HG03342 (cell line): ENCODE data around the gene AK9.
"Not testable (repeated sequence)": the region's sequence is repeated elsewhere in the genome, so short reads cannot be mapped to it uniquely, and the experiment has no call there.

Experiments
- ATAC-seq: cut with Tn5 transposase; IDR thresholded peaks from one replicate; pipeline ENCODE4 v1.9.1; 2021; ENCODE audit warnings: mild to moderate bottlenecking, moderate library complexity; ENCODE audit not compliant: unreplicated experiment

AK9 gene

DNA sequence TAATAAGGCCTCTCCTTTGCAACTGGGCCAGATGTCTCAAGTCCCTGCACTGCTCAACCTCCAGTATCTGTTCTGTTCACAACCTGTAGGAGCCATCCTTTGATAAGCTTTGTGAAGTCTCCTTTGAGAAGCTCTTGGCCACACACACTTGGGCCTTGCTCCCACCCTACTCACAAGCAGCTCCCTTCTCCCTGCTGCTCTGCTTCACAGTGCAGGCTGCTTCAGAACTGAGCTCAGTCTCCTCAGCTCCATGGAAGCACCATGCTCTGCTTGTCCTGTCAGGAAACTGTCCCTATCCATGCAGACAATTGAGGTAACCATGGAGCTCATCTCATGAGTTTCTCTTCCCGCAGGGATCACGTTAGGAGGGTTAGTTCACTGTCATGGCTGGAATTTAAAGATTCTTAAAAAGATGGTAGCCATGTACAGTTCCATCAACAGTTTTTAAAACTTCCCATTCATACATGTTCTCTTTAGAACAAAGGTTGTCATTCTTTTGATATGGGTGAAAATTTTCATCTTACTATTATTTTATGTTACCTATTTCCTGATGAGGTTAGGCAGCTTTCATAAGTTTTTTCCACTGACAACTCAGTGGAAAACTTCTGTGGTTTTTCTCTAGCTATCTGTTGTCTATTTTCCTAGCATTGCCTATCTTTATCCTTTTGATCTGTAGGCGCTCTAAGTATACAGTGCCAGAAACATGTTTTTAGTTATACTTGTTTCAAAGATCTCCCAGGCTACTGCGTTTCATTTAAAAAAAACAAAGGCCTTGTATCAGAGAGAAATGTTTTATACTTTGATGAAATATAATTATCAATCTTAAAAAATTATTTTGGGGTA, 62.6 kb downstream of the AK9 start:
- no peak for ATAC-seq

DNA sequence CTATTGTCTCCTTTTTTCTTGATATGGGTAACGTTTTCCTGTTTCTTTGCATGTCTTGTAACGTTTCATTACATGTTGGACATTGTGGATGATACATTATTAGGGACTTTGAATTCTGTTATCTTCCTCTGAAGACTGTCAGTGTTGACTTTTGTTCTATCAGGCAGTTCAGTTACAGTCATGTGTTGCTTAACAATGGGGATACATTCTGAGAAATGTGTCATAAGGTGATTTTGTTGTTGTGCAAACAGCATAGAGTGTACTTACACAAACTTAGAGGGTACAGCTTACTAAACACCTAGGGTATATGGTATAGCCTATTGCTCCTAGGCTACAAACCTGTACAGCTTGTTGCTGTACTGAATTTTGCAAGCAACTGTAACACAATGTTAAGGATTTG, 64.7 kb downstream of the AK9 start:
- ATAC-seq, result no peak

DNA sequence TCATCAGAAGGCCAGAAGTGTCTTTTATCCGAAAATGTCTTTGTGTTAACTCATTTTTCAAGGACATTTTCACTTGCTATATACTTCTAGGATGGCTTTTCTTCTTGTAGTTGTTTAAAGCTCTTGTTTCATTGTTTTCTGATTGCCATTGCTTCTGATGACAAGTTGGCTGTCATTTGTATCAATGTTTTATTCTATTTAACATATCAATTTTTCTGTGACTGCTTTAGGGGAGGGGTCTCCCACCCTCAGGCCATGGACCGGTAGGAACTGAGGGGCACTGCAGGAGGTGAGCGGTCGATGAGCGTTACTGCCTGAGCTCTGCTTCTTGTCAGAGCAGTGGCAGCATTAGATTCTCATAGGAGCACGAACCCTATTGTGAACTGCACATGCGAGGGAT, 65.8 kb downstream of the AK9 start:
- no peak for ATAC-seq

DNA sequence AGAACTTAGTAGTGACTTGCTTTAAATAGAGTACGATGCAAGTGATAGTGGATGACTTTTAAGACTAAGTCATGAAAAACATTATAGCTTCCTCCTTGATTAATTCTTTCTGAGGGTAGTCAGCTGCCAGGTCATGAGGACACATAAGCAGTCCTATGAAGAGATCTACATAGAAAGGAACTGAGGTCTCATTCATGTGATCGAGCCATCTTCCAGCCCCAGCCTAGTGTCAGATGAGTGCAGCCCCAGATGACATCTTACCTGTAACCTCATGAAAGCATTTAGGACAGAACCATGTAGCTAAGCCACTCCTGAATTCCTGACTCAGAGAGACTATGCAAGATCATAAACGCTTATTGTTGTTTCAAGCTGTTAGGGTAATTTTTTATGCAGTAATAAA, 67.7 kb downstream of the AK9 start:
- ATAC-seq, result no peak

DNA sequence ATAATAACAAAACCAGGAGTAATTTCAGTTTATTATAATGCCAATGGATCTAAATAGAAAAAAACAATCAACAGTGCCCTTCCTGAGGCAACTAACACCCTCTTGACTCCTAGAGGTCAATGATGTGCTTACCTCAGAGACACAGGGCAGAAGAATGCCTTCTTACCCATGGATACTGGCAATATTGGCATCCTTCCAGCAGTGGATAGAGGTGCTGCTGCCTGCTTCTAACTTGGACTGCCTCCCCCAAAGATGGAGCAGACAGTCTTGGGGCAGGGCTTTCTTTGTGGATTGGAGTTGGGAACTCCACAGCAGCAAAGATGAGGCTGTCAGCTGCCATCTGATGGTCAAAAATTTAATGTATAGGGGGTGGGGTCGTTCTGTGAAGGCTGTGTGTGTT, 78.7 kb downstream of the AK9 start:
- ATAC-seq, result no peak

DNA sequence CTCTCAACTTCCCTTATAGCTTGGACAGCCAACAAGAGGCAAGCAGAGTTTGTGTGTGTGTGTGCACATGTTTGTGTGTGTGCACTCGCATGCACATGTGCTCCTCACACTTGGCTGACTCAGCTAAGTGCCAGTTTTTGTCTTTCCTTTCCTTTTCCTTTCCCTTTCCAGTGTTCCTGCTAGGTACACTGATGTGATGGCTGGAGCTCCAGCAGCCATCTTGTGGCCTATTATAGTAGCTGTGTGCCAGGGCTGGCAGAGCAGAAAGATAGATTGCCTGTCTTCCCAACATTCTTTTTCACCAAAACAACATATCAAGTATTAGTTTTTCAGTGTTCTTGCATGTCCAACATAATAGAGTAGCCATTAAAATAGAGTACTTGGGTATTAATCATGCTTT, 79.5 kb downstream of the AK9 start:
- no peak for ATAC-seq

DNA sequence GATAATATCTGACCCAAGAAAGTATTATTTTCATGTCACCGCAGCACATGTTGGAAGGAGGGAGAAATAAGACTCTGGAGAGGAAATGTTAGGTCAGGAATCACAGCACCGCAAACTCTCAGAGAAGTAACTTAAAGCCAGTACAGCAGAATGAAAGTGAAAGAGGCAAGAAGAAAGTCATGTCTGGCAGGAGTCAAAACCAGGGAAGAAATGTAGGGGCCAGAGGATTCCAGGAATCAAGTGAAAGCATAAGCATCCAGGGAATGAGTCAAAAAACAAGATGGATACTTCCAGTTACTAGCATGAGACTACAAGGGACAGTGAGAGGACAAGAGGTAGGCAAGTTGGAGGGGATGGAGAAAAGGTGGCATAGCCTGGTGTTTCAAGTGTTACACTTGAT, 80.4 kb downstream of the AK9 start:
- no peak for ATAC-seq

DNA sequence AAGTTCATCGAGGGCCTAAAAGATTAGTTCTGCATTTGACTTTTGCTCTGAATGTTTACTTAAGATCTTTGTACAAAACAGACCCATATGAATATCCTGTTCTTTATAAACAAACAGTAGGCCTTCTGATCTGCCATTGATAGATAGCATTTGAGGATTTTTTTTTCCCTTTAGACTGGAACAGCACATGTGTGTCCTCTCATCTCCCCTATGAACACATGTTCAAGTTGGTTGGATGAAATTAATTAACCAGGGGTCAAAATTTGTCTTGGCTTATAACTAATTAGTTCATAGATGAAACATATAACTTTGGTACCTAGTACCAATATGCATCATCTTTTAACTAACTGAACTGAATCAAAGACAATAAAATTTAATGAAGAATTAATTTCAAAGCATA, 81.3 kb downstream of the AK9 start:
- ATAC-seq, result no peak

DNA sequence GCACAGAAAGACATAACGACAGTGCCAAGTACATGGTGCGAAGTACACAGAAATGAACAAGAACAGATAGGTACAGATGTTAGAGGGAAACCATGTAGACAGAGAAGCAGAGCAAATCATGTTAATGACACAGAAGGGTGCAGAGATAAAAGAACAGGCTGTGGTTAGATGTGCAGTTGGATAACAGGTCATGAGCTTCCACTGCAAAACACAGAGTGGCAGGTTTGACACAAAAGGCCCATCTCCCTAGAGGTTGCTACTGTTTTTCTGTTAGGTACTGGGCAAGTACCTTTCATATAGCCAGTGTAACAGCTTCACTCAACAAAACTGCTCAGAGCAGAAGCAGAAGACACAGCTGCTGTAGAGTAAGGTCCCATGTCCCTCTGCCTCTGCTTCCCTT, 84.6 kb downstream of the AK9 start:
- ATAC-seq, result no peak

DNA sequence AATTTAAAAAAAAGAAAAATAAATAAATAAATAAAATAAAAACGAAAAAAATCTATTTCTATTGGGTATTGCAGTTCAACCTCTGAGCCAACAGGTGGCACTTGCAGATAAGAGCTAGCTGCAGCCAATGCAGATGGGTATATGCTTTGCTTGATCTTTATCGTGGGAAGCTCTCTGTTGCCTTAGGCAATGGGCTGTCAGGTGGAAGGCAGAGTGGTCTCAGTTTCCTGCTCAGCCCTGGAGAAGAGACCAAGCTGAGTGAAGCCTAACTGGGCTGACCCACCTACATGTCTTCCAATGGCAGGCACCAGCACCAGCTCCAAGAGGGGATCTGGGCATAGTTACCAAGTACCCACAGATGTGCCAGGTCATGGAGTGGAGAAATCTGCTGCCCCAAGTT, 95.0 kb downstream of the AK9 start:
- ATAC-seq, result no peak

DNA sequence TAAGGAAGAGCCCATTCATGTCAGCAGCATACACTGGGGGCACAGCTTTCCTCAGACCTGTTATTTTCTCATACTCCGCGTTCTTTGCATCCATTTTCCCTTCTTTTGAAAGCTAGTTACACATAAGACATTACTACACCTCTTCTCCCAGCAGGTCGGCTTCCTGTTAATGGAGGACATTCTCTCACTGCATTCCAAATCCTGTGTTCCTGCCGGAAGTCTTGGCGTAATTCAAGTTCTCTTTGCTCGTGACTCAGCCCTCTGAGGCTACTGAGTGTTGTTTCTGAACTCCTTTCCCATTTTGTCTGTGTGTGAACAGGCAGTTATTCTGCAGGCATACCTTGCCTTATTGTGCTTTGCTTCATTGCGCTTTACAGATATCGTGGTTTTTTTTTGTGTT, 110.5 kb downstream of the AK9 start:
- ATAC-seq, result no peak

DNA sequence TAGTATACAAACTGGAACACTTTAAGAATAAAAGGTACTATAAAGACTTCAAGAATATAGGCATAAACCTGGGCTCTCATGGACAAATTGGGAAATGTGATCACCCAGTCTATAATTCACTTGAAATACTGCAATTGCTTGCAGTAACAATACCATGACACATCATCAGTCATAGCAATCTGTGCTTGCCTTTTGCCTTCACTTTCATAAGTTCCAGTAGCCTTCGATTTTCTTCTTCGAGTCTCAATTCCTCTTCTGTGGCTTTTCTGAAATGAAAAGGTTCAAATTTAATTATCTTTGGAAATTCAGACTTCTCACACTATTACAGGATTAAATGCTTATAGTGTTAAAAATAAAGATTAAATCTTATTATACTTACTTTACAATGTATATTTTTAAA, 111.6 kb downstream of the AK9 start:
- peak; percentile 95 for ATAC-seq

DNA sequence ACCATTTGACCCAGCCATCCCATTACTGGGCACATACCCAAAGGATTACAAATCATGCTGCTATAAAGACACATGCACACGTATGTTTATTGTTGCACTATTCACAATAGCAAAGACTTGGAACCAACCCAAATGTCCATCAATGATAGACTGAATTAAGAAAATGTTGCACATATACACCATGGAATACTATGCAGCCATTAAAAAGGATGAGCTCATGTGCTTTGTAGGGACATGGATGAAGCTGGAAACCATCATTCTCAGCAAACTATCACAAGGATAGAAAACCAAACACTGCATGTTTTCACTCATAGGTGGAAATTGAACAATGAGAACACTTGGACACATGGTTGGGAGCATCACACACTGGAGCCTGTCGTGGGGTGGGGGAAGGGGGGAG, 121.1 kb downstream of the AK9 start:
- ATAC-seq, result not testable (repeated sequence)

DNA sequence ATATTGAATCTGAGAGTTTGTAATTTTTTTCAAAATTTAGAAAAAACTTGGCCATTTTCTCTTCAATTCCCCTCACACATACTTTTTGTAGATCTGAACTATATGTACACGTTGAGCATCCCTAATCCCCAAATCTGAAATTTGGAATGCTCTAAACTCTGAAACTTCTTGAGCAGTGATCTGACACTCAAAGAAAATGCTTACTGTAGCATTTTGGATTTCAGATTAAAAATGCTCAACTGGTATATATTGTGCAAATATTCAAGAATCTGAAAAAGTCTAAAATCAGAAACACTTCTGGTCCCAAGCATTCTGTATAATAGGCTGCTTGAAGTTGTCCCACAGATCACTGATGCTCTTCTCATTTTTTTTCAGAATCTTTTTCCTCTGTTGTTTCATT, 129.2 kb downstream of the AK9 start:
- ATAC-seq, result no peak

DNA sequence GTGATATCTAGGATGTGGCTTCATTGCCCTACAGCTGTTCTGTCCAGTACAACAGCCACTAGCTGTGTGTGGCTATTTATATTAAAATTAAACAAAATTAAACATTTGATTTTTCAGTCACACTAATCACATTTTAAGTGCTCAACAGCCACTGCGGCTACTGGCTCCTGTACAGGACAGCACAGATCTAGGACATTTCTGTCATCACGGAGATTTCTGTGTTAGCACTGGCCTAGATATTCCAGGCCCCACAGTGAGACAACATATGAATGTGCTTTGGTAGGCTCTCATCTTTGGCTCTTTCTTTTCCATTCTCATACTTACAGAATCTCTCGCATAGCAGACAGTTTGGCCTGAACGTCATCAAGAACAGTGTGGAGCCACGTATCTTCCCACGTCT, 159.6 kb downstream of the AK9 start:
- ATAC-seq, result no peak

DNA sequence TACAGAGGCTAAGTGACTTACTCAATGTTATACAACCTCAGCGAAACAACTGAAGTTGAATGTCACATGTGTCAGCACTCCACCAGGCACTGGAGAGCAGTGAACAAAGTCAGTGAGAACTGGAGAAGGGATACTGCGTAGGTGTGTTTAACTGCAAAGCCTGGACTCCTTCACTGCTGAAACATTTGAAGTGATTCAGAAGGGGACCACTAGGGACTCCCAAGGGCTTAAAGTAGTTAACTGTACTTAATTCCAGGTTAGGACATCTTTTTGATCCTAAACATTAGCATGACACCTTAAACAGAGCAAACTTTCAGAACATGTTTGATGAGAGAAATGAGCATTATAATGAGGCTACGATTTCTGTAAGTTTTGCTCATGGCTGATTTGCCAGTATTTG, 163.0 kb downstream of the AK9 start:
- ATAC-seq, result no peak

DNA sequence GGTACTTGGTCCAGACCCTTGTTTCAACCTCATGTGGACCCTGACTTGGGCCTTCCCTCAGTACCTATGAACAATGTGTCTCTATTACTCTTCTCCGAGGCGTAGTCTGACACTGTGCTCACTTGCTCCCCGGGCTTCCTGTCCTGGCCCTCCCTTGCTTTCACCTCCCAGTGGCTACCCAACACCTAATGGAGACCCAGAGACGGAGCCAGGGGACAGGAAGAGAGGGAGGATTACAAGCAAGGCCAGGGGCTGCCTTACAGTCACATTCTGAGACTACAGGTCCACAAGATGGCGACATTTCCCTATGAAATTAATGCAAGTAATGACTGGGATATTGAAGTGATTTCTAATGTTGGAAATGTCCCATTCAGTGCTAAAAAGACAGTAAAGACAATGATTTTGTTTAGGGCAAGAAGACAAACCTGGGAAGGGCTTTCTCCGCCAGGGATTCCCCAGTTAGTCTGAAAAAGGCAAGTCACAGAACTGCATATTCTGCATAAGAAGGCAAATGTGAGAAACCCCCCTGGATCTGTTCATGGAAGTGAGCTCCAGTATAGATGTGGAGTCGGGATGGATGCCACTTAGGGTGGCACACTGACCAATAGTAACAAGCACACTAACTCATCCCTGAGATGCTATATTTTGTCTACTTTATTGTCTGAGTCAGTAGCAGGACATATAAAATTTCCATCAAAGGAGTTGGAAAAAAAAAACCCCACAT, 163.9 kb downstream of the AK9 start:
- ATAC-seq, result no peak

DNA sequence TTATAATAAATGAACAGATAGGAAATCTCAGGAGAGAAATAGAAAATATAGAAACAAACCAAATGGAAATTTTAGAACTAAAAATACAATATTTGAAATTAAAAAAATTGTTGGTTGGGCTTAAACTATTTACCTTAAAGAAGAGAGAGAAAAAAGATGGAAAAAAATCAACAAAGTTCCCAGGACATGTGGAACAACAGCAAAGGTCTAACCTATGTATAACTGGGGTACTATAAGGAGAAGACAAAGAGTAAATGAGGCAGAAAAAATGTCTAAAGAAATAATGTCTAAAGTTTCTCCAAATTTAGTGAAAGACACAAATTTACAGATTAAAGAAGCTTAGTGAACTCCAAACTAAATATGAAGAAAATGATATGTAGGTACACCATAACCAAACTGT, 166.9 kb downstream of the AK9 start:
- no peak for ATAC-seq

DNA sequence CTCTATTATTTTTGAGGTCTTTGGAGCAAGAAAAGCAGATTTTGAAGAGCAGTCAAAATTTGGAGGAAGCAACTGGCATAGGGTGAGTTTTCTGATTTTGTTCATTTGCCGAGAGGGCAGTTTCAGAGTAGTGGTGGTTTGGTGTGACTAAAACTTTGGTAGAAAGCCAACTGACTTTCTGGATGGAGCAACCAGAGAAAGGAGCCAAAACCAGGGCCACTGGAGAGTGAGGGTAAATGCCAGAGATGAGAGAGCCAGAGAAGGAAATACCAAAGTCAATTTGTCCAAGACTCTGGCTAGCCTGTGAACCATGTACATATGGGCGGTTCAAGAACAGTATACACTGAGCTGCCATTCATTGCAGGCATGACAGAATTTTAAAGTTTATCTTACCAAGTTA, 167.5 kb downstream of the AK9 start:
- no peak for ATAC-seq

DNA sequence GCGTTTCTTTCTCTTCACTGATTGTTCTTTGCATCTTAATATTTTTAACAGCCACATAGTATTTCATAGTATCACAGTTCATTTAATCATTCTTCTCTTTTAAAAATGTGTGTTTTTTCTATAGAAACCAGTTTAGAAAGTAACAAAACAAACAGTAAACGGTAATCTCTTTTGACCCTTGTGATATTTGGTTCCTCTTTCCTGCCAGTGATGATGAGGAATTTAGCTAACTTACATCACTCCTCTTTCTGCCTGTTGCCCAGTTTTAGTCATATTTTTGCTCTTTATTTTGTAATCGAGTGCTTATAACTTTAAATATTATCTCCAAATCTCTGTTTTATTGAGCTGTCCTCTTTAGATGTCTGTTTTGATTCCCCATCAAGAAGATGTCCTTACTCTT, 169.9 kb downstream of the AK9 start:
- ATAC-seq, result no peak

DNA sequence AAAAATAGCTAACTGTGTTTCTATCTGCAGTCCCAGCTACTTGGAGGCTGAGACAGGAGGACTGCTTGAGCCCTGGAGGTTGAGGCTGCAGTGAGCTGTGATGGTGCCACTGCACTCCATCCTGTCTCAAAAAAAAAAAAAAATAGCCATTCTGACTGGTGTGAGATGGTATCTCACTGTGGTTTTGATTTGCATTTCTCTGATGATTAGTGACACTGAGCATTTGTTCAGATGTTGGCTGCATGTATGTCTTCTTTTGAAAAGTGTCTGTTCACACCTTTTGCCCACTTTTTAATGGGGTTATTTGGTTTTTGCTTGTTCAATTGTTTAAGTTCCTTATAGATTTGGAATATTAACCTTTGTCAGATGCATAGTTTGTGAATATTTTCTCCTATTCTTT, 171.4 kb downstream of the AK9 start:
- not testable (repeated sequence) for ATAC-seq

DNA sequence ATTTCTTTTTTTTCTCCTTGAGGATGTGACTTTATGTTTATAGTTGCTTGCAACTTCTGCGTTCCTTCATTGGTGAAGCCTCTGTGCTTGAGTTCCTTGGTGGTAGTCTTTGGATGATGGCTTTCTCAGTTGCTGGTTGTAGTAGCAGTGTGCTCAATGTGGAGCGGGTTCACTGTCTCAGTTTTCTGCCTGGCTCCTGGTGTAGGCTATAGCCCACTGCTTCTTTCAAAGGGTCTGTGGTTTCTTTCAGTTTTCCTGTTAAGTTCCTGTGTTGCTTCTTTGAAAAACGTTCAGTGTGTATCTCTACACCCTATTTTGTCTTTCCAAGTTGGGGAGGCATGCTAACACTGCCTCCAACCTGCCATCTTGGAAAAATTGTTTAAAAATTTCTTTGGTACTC, 174.1 kb downstream of the AK9 start:
- no peak for ATAC-seq
